ENCODE data around the gene ARHGAP10.

GRCh38 chr4:147848634-147849033, 116.7 kb downstream of the ARHGAP10 start:
- no peak for TF ChIP-seq POU2F2 (IDR thresholded peaks at IDR 0.05; ENCODE audit: low read depth, low read length)
- TF ChIP-seq POLR2AphosphoS5 (IDR thresholded peaks at IDR 0.05; ENCODE audit: low read depth, low read length): no peak
- no peak for TF ChIP-seq POLR2A (IDR thresholded peaks at IDR 0.05; ENCODE audit: low read depth, low read length)
- TF ChIP-seq TAF1 (IDR thresholded peaks at IDR 0.05; ENCODE audit: low read depth, low read length): no peak
